ENCODE results near the gene CDC34. TPM values are rescaled to one million over a fixed set of nuclear protein-coding genes. Genes with fewer than 3 reads are reported as not detected.
A peak's percentile ranks its signal among the peaks of the same experiment; 100 is the strongest.

Gene CDC34
- total and polyA plus RNA-seq, 2 of the 8 experiments (the other 6 are each of a cell fraction or from before 2014, with no cell fraction given) = 95.9 to 129 TPM

GRCh38 chr19:590396-590745 is 58.8 kb downstream of the CDC34 start:
- H3K4me3 ChIP-seq (ENCODE audit: extremely low read depth in 1 of 4, insufficient read depth in 2 of 4, low read depth in 3 of 4, low read length in 4 of 4) = peak overlapping the region in 1 of 4 experiments; percentile 53; a peak in 3 of 8 replicates

More at GRCh38 chr19:590396-590745, 58.8 kb downstream of the CDC34 start:
- H3K4me1 ChIP-seq (replicated peaks in 1 of 4; ENCODE audit: control insufficient read depth in 3 of 4, insufficient read depth in 4 of 4, low read length in 3 of 4) = peaks cover 0 to 6% (median 1%) of the 10 kb centered on the region in 4 experiments; a peak in 3 of 7 replicates
- CTCF ChIA-PET (ENCODE audit: partially characterized antibody) = interaction anchor here (0.9 kb wide), 1 partner anchor 22 kb away, joined by 3 read pairs; no protein-coding TSS in a partner anchor
- POLR2A ChIA-PET (ENCODE audit: partially characterized antibody) = interaction anchor here (0.8 to 1.2 kb wide), 3 partner anchors 13 to 17 kb away, joined by 3 to 4 read pairs (median 3); no protein-coding TSS in a partner anchor
- H3K9ac ChIP-seq (replicated peaks in 1 of 4; ENCODE audit: extremely low read depth in 1 of 4, low read depth in 3 of 4, low read length in 3 of 4) = no peak overlapping the region
- no peak overlapping the region for H3K14ac ChIP-seq (ENCODE audit: insufficient read length)
- DNase-seq (ENCODE audit: low read depth in 1 of 2, low spot score in 2 of 2) (no peak), FAIRE-seq (no peak)
- H3K23ac ChIP-seq (ENCODE audit: insufficient read length) = no peak overlapping the region
- no peak overlapping the region for H3K18ac ChIP-seq (ENCODE audit: extremely low read depth, low read length)
- H3K56ac ChIP-seq (replicated peaks; ENCODE audit: insufficient read length, low read depth, low read length) = no peak overlapping the region
- no peak overlapping the region for H2AFZ ChIP-seq (ENCODE audit: low read length)
- no peak overlapping the region for H2BK12ac ChIP-seq (ENCODE audit: low read depth, low read length)
- H3K23me2 ChIP-seq (ENCODE audit: low read depth, low read length) = peaks cover 2% of the 10 kb centered on the region; the same call in 1 of the 2 replicates
- H2AK5ac ChIP-seq (ENCODE audit: low read depth, low read length) = no peak overlapping the region
- no peaks in the 10 kb centered on the region for H3K79me2 ChIP-seq (ENCODE audit: control insufficient read depth in 1 of 2, insufficient read depth in 2 of 2, low read length in 2 of 2)
- H4K8ac ChIP-seq (ENCODE audit: extremely low read depth, insufficient read depth, low read length) = no peak overlapping the region
- no peak overlapping the region for H4K5ac ChIP-seq (ENCODE audit: insufficient read length, low read depth, low read length)
- peaks cover 23 to 39% (median 31%) of the 10 kb centered on the region in 4 experiments for H3K27me3 ChIP-seq (replicated peaks in 1 of 4; ENCODE audit: control insufficient read depth in 3 of 4, extremely low read depth in 1 of 4, insufficient read depth in 3 of 4, low read length in 3 of 4)
- H3K36me3 ChIP-seq (ENCODE audit: control insufficient read depth in 2 of 4, insufficient read depth in 4 of 4, low read length in 3 of 4) = peaks cover 0 to 4% (median 0%) of the 10 kb centered on the region in 4 experiments; a peak in 1 of 8 replicates
- 1% methylated on average over 16 of the region's 50 CpGs; no CpG with 5 or more reads in 1 of the 2 experiments for WGBS, 2 experiments (ENCODE audit: extremely low coverage in 1 of 2, insufficient coverage in 1 of 2, insufficient read length in 1 of 2, insufficient replicate concordance in 2 of 2, low coverage in 1 of 2, low lambda C conversion rate in 2 of 2, missing lambda C conversion rate in 1 of 2)
- H2BK5ac ChIP-seq (ENCODE audit: low read depth, low read length) = no peak overlapping the region
- no peaks in the 10 kb centered on the region for H3K9me3 ChIP-seq (ENCODE audit: insufficient read depth in 2 of 2, low read depth in 1 of 2, low read length in 1 of 2)
- no peak overlapping the region for H4K91ac ChIP-seq (replicated peaks; ENCODE audit: insufficient read length, low read length)
- H3K4me2 ChIP-seq (ENCODE audit: insufficient read depth in 1 of 2, low read depth in 2 of 2, low read length in 2 of 2) = peak overlapping the region; percentile 33 to 64; a peak in 3 of 4 replicates
- TF ChIP-seq, protein P1, sequence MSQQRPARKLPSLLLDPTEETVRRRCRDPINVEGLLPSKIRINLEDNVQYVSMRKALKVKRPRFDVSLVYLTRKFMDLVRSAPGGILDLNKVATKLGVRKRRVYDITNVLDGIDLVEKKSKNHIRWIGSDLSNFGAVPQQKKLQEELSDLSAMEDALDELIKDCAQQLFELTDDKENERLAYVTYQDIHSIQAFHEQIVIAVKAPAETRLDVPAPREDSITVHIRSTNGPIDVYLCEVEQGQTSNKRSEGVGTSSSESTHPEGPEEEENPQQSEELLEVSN (IDR thresholded peaks at IDR 0.05) = peak; percentile 67
- TF ChIP-seq GABPA (IDR thresholded peaks at IDR 0.05; ENCODE audit: borderline replicate concordance, insufficient read depth, low read length) (peak; percentile 28; the same call in 1 of the 2 replicates), BACH1 (IDR thresholded peaks at IDR 0.05; ENCODE audit: low read length) (no peak), MAX (IDR thresholded peaks at IDR 0.05) (peak; percentile 40; the same call in 1 of the 2 replicates), SRF (IDR thresholded peaks at IDR 0.05; ENCODE audit: low read depth, low read length) (no peak), KDM4A (IDR thresholded peaks at IDR 0.05; ENCODE audit: low read depth, low read length, severe bottlenecking) (peak; percentile 75)
- no peak overlapping the region for H2BK15ac ChIP-seq (ENCODE audit: low read length)
- H3K27ac ChIP-seq (ENCODE audit: low read depth, low read length) = no peak overlapping the region
- H2BK120ac ChIP-seq (replicated peaks; ENCODE audit: low read depth, low read length) = no peak overlapping the region
- H3K79me1 ChIP-seq (ENCODE audit: low read depth, low read length) = no peaks in the 10 kb centered on the region
- peaks cover 4 to 14% of the 10 kb centered on the region in 2 experiments for H4K20me1 ChIP-seq (replicated peaks in 1 of 2; ENCODE audit: control insufficient read depth in 1 of 2, insufficient read depth in 2 of 2, low read length in 2 of 2)
- no peak overlapping the region for H3K4ac ChIP-seq (replicated peaks; ENCODE audit: insufficient read length, low read depth, low read length)
- H2BK20ac ChIP-seq (ENCODE audit: low read length) = no peak overlapping the region

Measured in H1 (cell line).